ENCODE measurements around the gene CYB5R3. TPM values are rescaled to one million over a fixed set of nuclear protein-coding genes. Genes with fewer than 3 reads are reported as not detected.
"Not testable (repeated sequence)": the region's sequence is repeated elsewhere in the genome, so short reads cannot be mapped to it uniquely, and the experiment has no call there.

CYB5R3 gene
- total RNA-seq, 1 experiment from 2014 or later, result 34.8 TPM

DNA sequence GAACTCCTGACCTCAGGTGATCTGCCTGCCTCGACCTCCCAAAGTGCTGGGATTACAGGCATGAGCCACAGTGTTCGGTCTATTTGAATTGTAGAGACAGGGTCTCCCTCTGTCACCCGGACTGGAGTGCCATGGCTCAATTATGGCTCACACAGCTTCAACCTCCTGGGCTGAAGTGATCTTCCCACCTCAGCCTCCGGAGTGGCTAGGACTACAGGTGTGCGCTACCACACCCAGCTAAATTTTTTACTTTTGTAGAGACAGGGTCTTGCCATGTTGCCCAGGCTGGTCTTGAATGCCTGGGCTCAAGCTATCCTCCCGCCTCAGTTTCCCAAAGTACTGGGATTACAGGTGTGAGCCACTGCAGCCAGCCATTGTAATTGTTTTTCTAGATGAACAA, 81.2 kb downstream of the CYB5R3 start:
- not testable (repeated sequence) for DNase-seq (ENCODE audit: low read depth)

Other genes starting within 250 kb of the CYB5R3 start
- gene NFAM1, start 217.0 kb downstream of the CYB5R3 start, total RNA-seq (2014; rRNA removed; shearing (Covaris generic)), result 0.17 and 0.51 TPM in 2 replicates
- 29.3 and 38.5 TPM in 2 replicates for gene RRP7A, start 129.6 kb downstream of the CYB5R3 start, total RNA-seq (2014; rRNA removed; shearing (Covaris generic))
- gene SERHL2, start 95.4 kb downstream of the CYB5R3 start, total RNA-seq (2014; rRNA removed; shearing (Covaris generic)), result 1.3 and 1.4 TPM in 2 replicates
- gene POLDIP3, start 34.5 kb downstream of the CYB5R3 start, total RNA-seq (2014; rRNA removed; shearing (Covaris generic)), result 29.3 and 39.9 TPM in 2 replicates
- not detected in 2 replicates for gene ATP5MGL, start 8.8 kb downstream of the CYB5R3 start, total RNA-seq (2014; rRNA removed; shearing (Covaris generic))
- 3.5 and 5.6 TPM in 2 replicates for gene A4GALT, start 71.5 kb upstream of the CYB5R3 start, total RNA-seq (2014; rRNA removed; shearing (Covaris generic))
- 31.3 and 40.2 TPM in 2 replicates for gene ARFGAP3, start 207.9 kb upstream of the CYB5R3 start, total RNA-seq (2014; rRNA removed; shearing (Covaris generic))

Data from Daoy (cell line).